Body of pancreas (tissue), 4 donors: ENCODE data around the gene C1QTNF5. TPM values are rescaled to one million over a fixed set of nuclear protein-coding genes. Genes with fewer than 3 reads are reported as not detected.
A peak's percentile ranks its signal among the peaks of the same experiment; 100 is the strongest.

Experiments used
- ATAC-seq: fragments of 150-250 bp; one replicate; pipeline ENCODE4 v1.9.1; 2016
- DNase-seq, 4 donors: peaks; one replicate each; pipeline ENCODE4 v3.0.0-alpha.2; 2019
- H3K27ac ChIP-seq, 4 donors: fragments of 200-600 bp; sonication (generic); 1 replicate in 3 of 4; 2 replicates in 1 of 4; pipeline versions ENCODE4 v1.5.1 to v1.6.1; 2016 to 2019; ENCODE audit warnings: mild to moderate bottlenecking in 1 of 4, mixed read lengths in 1 of 4, moderate library complexity in 1 of 4
- H3K27me3 ChIP-seq, 2 donors: fragments of 200-600 bp; sonication (generic); one replicate each; pipeline ENCODE4 v1.6.0; 2016; ENCODE audit warnings: mild to moderate bottlenecking in 1 of 2
- H3K36me3 ChIP-seq, 2 donors: fragments of 200-600 bp; sonication (generic); replicated peaks in 1 of 2; 2 replicates each; pipeline ENCODE4 v1.5.1; 2016; ENCODE audit warnings: low read depth in 2 of 2; ENCODE audit not compliant: insufficient read depth in 1 of 2
- H3K4me1 ChIP-seq: fragments of 200-600 bp; sonication (generic); one replicate; pipeline ENCODE4 v1.6.0; 2016
- H3K4me3 ChIP-seq, 2 donors: fragments of 200-600 bp; sonication (generic); 1 replicate in 1 of 2; 2 replicates in 1 of 2; pipeline ENCODE4 v1.5.1; 2016 to 2019
- H3K9me3 ChIP-seq, 3 donors: fragments of 200-600 bp; sonication (generic); 1 replicate in 2 of 3; 2 replicates in 1 of 3; pipeline ENCODE4 v1.5.1; 2016
- POLR2A ChIP-seq, 3 donors: fragments of 450-650 bp; IDR thresholded peaks; one replicate each; pipeline ENCODE4 v1.6.1; 2016; ENCODE audit warnings: antibody characterized with exemption in 3 of 3, mild to moderate bottlenecking in 2 of 3
- WGBS, 2 donors: methylation state at CpG; one replicate each; pipeline ENCODE4 v1.1.5; 2017; 5-methylcytosine and 5-hydroxymethylcytosine counted together
- intact Hi-C: fragments of 100-400 bp; cut with DNase I; formaldehyde crosslinking; loops from one replicate; pipeline ENCODE4 v1.15.1; 2023
- total RNA-seq, 2 donors: library from RNA; depleted of rRNA; stranded (reverse); fragments of >200 nt; gene quantifications; one replicate each; pipeline ENCODE4 v1.1.0, GENCODE V29; 2016
- TF ChIP-seq, protein P1 (sequence below), 7 experiments: fragments of 450-650 bp in 4 of 7; fragments of 200-600 bp in 3 of 7; sonication (generic) in 3 of 7; IDR thresholded peaks; one replicate each; pipeline ENCODE4 v1.5.1; 2016 to 2019; ENCODE audit warnings: antibody characterized with exemption in 7 of 7

Gene C1QTNF5
- total RNA-seq, 2 donors from 2014 or later: 28.8 to 54.1 TPM

DNA sequence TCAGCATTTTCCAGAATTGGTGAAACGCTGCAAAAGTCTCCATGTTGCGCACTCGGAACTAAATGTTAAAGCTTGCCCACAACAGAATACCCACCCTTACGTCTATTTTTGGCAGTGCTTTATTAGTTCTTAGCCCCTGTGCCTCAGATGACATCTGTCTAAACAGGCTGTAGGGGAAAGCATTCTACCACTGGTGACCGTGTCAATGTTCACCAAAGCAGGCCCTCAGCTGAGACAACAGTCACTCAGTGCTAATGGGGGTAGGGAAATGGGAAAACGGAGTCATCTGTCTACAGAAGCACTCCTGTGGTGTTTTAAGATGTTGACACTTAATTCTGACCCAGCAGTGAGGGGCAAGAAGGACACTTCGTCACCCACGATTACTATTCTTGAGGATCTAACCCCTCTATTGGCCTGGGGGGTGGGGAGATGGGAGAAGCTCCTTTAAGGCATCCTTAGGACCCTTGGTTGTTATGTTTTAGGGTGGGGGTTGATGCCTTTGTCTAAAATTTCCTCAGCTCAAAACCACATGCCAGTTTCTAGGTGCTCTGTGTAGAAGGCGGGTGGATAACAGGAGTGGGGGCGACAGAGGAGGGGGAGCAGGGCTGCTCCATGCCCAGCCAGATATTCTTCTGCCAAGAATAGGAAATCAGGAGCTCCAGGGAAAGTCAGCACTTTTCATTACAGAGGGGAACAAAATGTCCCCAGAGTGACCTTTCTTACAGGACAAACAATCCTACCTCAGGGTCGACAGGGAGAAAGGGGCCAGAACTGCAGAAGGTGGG, 21.4 kb upstream of the C1QTNF5 start:
- TF ChIP-seq, protein P1, sequence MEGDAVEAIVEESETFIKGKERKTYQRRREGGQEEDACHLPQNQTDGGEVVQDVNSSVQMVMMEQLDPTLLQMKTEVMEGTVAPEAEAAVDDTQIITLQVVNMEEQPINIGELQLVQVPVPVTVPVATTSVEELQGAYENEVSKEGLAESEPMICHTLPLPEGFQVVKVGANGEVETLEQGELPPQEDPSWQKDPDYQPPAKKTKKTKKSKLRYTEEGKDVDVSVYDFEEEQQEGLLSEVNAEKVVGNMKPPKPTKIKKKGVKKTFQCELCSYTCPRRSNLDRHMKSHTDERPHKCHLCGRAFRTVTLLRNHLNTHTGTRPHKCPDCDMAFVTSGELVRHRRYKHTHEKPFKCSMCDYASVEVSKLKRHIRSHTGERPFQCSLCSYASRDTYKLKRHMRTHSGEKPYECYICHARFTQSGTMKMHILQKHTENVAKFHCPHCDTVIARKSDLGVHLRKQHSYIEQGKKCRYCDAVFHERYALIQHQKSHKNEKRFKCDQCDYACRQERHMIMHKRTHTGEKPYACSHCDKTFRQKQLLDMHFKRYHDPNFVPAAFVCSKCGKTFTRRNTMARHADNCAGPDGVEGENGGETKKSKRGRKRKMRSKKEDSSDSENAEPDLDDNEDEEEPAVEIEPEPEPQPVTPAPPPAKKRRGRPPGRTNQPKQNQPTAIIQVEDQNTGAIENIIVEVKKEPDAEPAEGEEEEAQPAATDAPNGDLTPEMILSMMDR (IDR thresholded peaks at IDR 0.05): no peak
- no peak for TF ChIP-seq POLR2A (IDR thresholded peaks at IDR 0.05)
- H3K4me3 ChIP-seq: no peak overlapping the region
- intact Hi-C loops: no loop called here
- peaks cover 47% of the 10 kb centered on the region for H3K4me1 ChIP-seq
- WGBS, 2 donors: 45 to 48% methylated on average over 11 of the region's 11 CpGs
- DNase-seq (no peak), ATAC-seq (no peak)
- peak overlapping the region; percentile 55 to 95 (median 82) for H3K27ac ChIP-seq
- H3K27me3 ChIP-seq: no peaks in the 10 kb centered on the region
- H3K9me3 ChIP-seq: no peaks in the 10 kb centered on the region
- H3K36me3 ChIP-seq: peaks cover 0 to 10% of the 10 kb centered on the region in 2 donors

DNA sequence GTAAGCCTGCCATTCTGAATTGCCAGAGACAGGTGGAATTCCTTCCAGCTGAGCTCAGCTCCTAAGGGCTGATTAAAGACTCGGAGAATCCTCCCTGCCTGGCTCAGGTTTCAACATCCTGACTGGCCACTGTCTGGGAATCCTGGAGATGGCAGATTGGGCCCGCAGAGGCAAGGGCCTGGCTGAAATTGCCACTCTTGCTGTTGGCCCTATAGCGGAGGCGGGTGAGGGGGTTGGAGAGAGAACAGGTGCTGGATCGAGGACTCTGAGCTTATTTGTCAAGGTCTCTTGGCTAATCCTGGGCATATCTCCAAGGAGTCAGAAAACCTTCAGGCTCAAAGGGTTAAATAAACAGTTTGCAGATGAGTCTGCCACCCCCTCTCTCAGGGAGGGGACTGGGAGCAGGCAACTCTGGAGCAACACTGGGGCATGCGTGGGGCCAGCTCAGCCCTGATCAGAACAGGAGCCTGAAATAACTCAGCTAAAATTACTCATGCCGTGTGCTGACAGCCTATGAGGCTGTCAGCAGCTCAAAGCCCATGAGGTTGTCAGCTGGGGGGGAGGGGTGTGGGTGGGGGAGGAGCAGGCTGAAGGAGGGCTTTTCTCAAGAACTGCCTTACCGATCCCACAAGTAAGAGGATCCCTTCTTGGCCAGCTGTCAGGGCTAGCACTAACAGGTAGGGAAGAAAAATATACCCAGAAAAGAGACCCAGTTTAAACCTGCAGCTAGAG, 20.5 kb upstream of the C1QTNF5 start:
- ATAC-seq (peak; percentile 69), DNase-seq (peak; percentile 73 to 90 (median 84))
- Histone ChIP-seq H3K27me3 (no peaks in the 10 kb centered on the region), H3K9me3 (no peaks in the 10 kb centered on the region), H3K4me3 (no peak overlapping the region), H3K36me3 (peaks cover 0 to 10% of the 10 kb centered on the region in 2 donors), H3K27ac (peak overlapping the region; percentile 55 to 95 (median 82)), H3K4me1 (peaks cover 47% of the 10 kb centered on the region)
- TF ChIP-seq, protein P1 (IDR thresholded peaks at IDR 0.05): no peak
- peak in 2 of 3 donors; percentile 13 to 20 for TF ChIP-seq POLR2A (IDR thresholded peaks at IDR 0.05)
- intact Hi-C loops: no loop called here
- 11 to 25% methylated on average over 8 of the region's 8 CpGs for WGBS, 2 donors

DNA sequence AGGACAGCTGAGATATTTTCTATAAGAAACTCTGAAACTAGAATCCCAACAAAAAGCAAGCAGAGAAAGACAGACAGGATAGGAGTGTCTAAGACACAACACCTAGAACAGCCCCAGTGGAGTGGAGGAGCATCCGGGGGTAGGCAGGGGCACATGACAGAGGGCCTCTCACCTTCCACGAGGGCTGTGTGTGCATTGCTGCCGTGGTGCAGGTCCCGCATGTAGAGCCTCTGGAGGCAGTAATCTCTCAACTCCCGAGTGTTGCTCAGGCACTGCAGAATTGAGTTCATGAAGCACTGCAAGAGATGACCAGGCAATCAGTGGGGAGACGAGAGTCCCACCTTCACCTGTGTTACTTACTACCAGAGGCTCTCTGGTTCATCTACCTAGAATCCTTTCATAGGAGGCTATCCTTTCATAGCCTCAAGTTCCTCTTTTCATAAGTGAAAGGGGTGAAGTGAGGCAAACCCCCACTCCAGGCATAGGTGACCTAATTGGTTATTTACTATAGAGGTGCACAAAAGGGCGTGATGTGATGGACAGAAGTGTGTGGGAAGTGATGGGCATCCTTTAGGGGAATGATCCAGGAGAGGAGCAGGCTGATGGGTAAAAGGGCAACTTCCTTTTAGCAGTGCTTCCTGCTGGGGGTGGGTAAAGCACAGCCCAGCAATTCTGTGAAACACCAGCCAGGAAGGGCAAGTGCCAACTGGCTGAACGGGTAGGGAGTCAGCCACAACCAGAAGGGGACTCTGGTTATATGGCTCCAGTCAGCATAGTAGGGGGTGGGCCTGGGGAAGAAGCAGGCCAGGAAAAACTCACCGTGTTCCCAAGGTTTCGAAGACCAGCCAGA, 18.9 kb upstream of the C1QTNF5 start:
- Histone ChIP-seq H3K9me3 (no peaks in the 10 kb centered on the region), H3K4me1 (peaks cover 44% of the 10 kb centered on the region), H3K27me3 (no peaks in the 10 kb centered on the region), H3K27ac (no peak overlapping the region), H3K36me3 (peaks cover 0 to 10% of the 10 kb centered on the region in 2 donors), H3K4me3 (no peak overlapping the region)
- WGBS, 2 donors: 79 to 83% methylated on average over 10 of the region's 10 CpGs
- no peak for ATAC-seq
- no peak for DNase-seq
- TF ChIP-seq, protein P1 (IDR thresholded peaks at IDR 0.05): no peak
- no peak for TF ChIP-seq POLR2A (IDR thresholded peaks at IDR 0.05)
- intact Hi-C loops: no loop called here

DNA sequence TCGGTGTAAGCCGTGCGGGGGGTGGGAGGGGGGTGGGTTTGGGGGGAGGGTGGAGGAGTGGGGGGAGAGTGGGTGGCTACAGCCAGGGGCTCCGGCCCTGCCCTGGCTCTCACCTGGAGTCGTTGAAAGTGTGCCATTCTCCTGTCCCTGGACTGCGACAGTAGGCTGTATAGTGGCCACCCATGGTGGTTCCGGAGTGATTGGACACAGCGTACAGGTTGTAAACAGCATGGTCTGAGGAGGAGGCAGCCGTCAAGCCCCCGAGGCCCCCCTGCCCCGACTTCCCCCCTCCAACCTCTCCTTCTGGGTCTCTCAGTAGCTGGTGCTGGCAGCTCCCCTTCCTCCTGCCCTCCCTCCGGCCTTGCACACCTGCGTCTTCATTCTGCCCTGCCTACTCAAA, 16.4 kb upstream of the C1QTNF5 start:
- Histone ChIP-seq H3K4me3 (no peak overlapping the region), H3K36me3 (peaks cover 0 to 10% of the 10 kb centered on the region in 2 donors), H3K27ac (no peak overlapping the region), H3K27me3 (no peaks in the 10 kb centered on the region), H3K4me1 (peaks cover 32% of the 10 kb centered on the region), H3K9me3 (no peaks in the 10 kb centered on the region)
- TF ChIP-seq POLR2A (IDR thresholded peaks at IDR 0.05): no peak
- TF ChIP-seq, protein P1 (IDR thresholded peaks at IDR 0.05): no peak
- intact Hi-C loops: no loop called here
- WGBS, 2 donors: 68 to 74% methylated on average over 3 to 9 of the region's 13 CpGs
- DNase-seq (no peak), ATAC-seq (no peak)
